GM21367 (cell line): ENCODE data around the gene NID2.

ENCODE experiments used
- ATAC-seq: cut with Tn5 transposase; IDR thresholded peaks from one replicate; pipeline ENCODE4 v1.9.1; 2021; ENCODE audit not compliant: unreplicated experiment

Gene NID2

GRCh38 chr14:52080808-52081755 is 12.2 kb upstream of the NID2 start:
- ATAC-seq = no peak

- no peak for ATAC-seq
Observed at GRCh38 chr14:52080158-52080800, 11.4 kb upstream of the NID2 start.

- ATAC-seq = no peak
Observed at GRCh38 chr14:52079239-52079959, 10.5 kb upstream of the NID2 start.

- no peak for ATAC-seq
Observed at GRCh38 chr14:52078721-52079120, 9.9 kb upstream of the NID2 start.

- ATAC-seq = no peak
Observed at GRCh38 chr14:52078095-52078531, 9.3 kb upstream of the NID2 start.

- ATAC-seq = no peak
Observed at GRCh38 chr14:52077256-52077979, 8.6 kb upstream of the NID2 start.

- no peak for ATAC-seq
Observed at GRCh38 chr14:52076334-52076733, 7.5 kb upstream of the NID2 start.

- ATAC-seq = no peak
Observed at GRCh38 chr14:52075371-52075770, 6.5 kb upstream of the NID2 start.

- ATAC-seq = no peak
Observed at GRCh38 chr14:52073251-52073650, 4.4 kb upstream of the NID2 start.

- ATAC-seq = no peak
Observed at GRCh38 chr14:52072266-52072780, 3.5 kb upstream of the NID2 start.

GRCh38 chr14:52071675-52072074 is 2.8 kb upstream of the NID2 start:
- ATAC-seq = no peak

GRCh38 chr14:52070051-52070431 is 1.2 kb upstream of the NID2 start:
- ATAC-seq = no peak

GRCh38 chr14:52069307-52070050 is 620 bp upstream of the NID2 start:
- ATAC-seq = no peak

- ATAC-seq = no peak
Observed at GRCh38 chr14:52067873-52068614, 815 bp downstream of the NID2 start.

- no peak for ATAC-seq
Observed at GRCh38 chr14:52064174-52064573, 4.7 kb downstream of the NID2 start.

GRCh38 chr14:52063052-52063462 is 5.8 kb downstream of the NID2 start:
- no peak for ATAC-seq

GRCh38 chr14:52061890-52062289 is 7.0 kb downstream of the NID2 start:
- ATAC-seq = no peak

- ATAC-seq = no peak
Observed at GRCh38 chr14:52061390-52061789, 7.5 kb downstream of the NID2 start.

GRCh38 chr14:52060080-52060479 is 8.8 kb downstream of the NID2 start:
- no peak for ATAC-seq
